ENCODE measurements around the gene POP5. TPM values are rescaled to one million over a fixed set of nuclear protein-coding genes. Genes with fewer than 3 reads are reported as not detected.

Gene POP5
- total RNA-seq, 1 experiment from 2014 or later: 64.0 TPM

DNA sequence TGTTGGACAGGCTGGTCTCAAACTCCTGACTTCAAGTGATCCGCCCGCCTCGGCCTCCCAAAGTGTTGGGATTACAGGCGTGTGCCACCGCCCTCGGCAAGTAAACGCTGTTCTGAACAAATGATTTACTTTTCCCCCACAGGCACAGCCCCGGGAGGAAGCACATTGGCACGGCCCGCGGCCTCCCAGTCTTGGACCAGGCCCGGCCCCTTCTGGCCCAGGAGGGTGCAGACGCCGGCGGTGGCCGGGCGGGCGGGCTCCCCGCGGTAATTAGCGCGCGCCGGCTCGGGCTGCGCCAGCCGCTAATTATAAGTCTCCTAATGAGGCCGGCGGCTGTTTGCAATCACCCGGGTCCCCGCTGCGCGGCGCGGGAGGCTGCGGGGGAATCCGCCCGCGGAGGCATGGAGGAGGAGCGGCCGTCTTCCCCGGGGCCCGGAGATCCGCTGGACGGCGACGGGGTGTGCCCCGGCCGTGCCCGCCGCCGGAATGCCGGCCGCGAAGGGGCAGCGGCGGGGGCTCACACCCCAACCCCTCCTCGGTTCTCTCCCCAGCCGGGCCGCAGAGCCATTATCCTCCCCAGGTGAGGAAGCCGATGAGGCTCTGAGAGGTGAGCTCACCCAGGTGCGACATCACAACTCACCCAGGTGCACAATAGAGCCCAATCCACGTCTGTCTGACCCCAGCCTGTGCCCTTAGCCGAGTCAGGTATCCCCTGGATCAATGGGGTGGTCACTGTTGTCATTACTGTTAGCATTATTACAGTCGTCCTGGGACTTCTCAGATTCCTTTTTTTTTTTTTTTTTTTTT lies 3.3 kb upstream of the POP5 start:
- peaks cover under 1 to 8% (median 3%) of the 10 kb centered on the region in 3 experiments; a peak in 6 of 7 replicates for H3K36me3 Mint-ChIP-seq (ENCODE audit: insufficient read depth in 1 of 3, low read depth in 3 of 3)
- no peaks in the 10 kb centered on the region for H4K20me1 ChIP-seq (ENCODE audit: control insufficient read depth, insufficient read depth, insufficient read length)
- no peak overlapping the region for H3K4ac ChIP-seq (ENCODE audit: low read depth, low read length)
- peak overlapping the region; percentile 63 to 79 for H3K4me3 Mint-ChIP-seq
- H3K4me2 ChIP-seq (ENCODE audit: insufficient read depth, insufficient read length, low read length): peak overlapping the region; percentile 57
- H3K14ac ChIP-seq (ENCODE audit: insufficient read depth, low read length): peak overlapping the region; percentile 74
- H4K5ac ChIP-seq (ENCODE audit: insufficient read length, low read depth, low read length): no peak overlapping the region
- no peak overlapping the region for H4K91ac ChIP-seq (ENCODE audit: insufficient read length, low read depth, low read length)
- H2AFZ ChIP-seq (ENCODE audit: low read length): no peak overlapping the region
- H3K79me1 ChIP-seq (ENCODE audit: insufficient read depth, low read depth, low read length, poor library complexity, severe bottlenecking): no peaks in the 10 kb centered on the region
- no peak overlapping the region for H4K8ac ChIP-seq (replicated peaks; ENCODE audit: insufficient read length, low read depth, low read length)
- H3K9me3 ChIP-seq (ENCODE audit: control insufficient read depth, low read depth, low read length): no peaks in the 10 kb centered on the region
- no CpG with 5 or more reads among the region's 65 CpGs for WGBS (ENCODE audit: extremely low coverage, insufficient read length, low lambda C conversion rate)
- H2BK15ac ChIP-seq (ENCODE audit: low read depth, low read length): no peak overlapping the region
- H3K4me1 ChIP-seq (ENCODE audit: insufficient read depth, low read length): no peaks in the 10 kb centered on the region
- no peak overlapping the region for H2BK5ac ChIP-seq (ENCODE audit: insufficient read length, low read length)
- no peak overlapping the region for H2BK12ac ChIP-seq (ENCODE audit: insufficient read length, low read depth, low read length)
- H3K23ac ChIP-seq (ENCODE audit: insufficient read length, low read depth, low read length): no peak overlapping the region
- H3K27ac Mint-ChIP-seq: peak overlapping the region in 1 of 3 experiments; percentile 76; a peak in 1 of 7 replicates
- DNase-seq: peak; percentile 68
- TF ChIP-seq, protein P1, sequence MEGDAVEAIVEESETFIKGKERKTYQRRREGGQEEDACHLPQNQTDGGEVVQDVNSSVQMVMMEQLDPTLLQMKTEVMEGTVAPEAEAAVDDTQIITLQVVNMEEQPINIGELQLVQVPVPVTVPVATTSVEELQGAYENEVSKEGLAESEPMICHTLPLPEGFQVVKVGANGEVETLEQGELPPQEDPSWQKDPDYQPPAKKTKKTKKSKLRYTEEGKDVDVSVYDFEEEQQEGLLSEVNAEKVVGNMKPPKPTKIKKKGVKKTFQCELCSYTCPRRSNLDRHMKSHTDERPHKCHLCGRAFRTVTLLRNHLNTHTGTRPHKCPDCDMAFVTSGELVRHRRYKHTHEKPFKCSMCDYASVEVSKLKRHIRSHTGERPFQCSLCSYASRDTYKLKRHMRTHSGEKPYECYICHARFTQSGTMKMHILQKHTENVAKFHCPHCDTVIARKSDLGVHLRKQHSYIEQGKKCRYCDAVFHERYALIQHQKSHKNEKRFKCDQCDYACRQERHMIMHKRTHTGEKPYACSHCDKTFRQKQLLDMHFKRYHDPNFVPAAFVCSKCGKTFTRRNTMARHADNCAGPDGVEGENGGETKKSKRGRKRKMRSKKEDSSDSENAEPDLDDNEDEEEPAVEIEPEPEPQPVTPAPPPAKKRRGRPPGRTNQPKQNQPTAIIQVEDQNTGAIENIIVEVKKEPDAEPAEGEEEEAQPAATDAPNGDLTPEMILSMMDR (conservative IDR thresholded peaks at IDR 0.05): 0 out of 3 replicates have a peak, but pooled peaks have one; percentile 13
- no peak overlapping the region for H3K9ac ChIP-seq (ENCODE audit: extremely low read depth, insufficient read length, low read length)
- H2BK20ac ChIP-seq (ENCODE audit: low read depth, low read length, poor library complexity, severe bottlenecking): no peak overlapping the region
- no peak overlapping the region for H3K27ac ChIP-seq (ENCODE audit: insufficient read length, low read depth, low read length)
- H3K4me1 Mint-ChIP-seq: peaks cover 20 to 22% of the 10 kb centered on the region in 2 experiments
- peak overlapping the region; percentile 14 for H2BK120ac ChIP-seq (ENCODE audit: low read depth, low read length, poor library complexity, severe bottlenecking)
- H3K27me3 ChIP-seq (ENCODE audit: insufficient read depth, low read length): no peaks in the 10 kb centered on the region; the same call in 1 of the 2 replicates
- peaks cover 26% of the 10 kb centered on the region for H3K27me3 Mint-ChIP-seq (ENCODE audit: low read depth)
- no peaks in the 10 kb centered on the region for H3K9me3 Mint-ChIP-seq
- H3T11ph ChIP-seq (ENCODE audit: low read length): no peak overlapping the region
- no peak overlapping the region for H2AK5ac ChIP-seq (ENCODE audit: insufficient read length, low read length)
- no peak overlapping the region for H3K56ac ChIP-seq (ENCODE audit: insufficient read length, low read depth, low read length)
- H3K79me2 ChIP-seq (ENCODE audit: insufficient read depth, low read length): no peaks in the 10 kb centered on the region
- H3K18ac ChIP-seq (ENCODE audit: insufficient read length, low read depth, low read length): peak overlapping the region; percentile 33
- H3K23me2 ChIP-seq (ENCODE audit: insufficient read length, low read depth, low read length, poor library complexity, severe bottlenecking): peaks cover 3% of the 10 kb centered on the region

Data from H9 (cell line).